ENCODE results near the gene TLE6.

GRCh38 chr19:3025549-3025886 is 48.2 kb downstream of the TLE6 start:
- TF ChIP-seq CTCF (IDR thresholded peaks at IDR 0.05; ENCODE audit: insufficient read depth, low read depth, low read length) (no peak), EZH2 (IDR thresholded peaks at IDR 0.05; ENCODE audit: insufficient read depth, low read length) (no peak)

Data from astrocyte (in vitro differentiated cells and primary cell).